H1 (cell line): ENCODE data around the gene ELOF1. TPM values are rescaled to one million over a fixed set of nuclear protein-coding genes. Genes with fewer than 3 reads are reported as not detected.

Source experiments
- CTCF ChIA-PET: fragments of 300-600 bp; sonication (Branson Sonifier 250); formaldehyde crosslinking; loops from one replicate; lab custom pipeline; 2021; ENCODE audit not compliant: partially characterized antibody; lab: Charles Lee
- POLR2A ChIA-PET: fragments of 300-600 bp; sonication (Branson Sonifier 250); formaldehyde crosslinking; loops from one replicate; lab custom pipeline; 2021; ENCODE audit warnings: inconsistent platforms; ENCODE audit not compliant: partially characterized antibody; lab: Charles Lee
- DNase-seq, 2 experiments: peaks; one replicate each; pipeline versions ENCODE4 v3.0.0 to v3.0.0-alpha.2; 2010 to 2022; ENCODE audit warnings: low spot score in 2 of 2, low read depth in 1 of 2, mixed read lengths in 1 of 2
- FAIRE-seq: peaks from 2 replicates; lab custom pipeline; 2011; peaks lifted over from hg19 to GRCh38; lab: Jason Lieb, UNC
- H2AFZ ChIP-seq: 2 replicates; pipeline ENCODE4 v1.8.1; 2012; ENCODE audit warnings: low read length, inconsistent platforms
- H2AK5ac ChIP-seq: 2 replicates; pipeline ENCODE4 v1.6.1; 2013; ENCODE audit warnings: low read depth, low read length
- H2BK120ac ChIP-seq: replicated peaks from 2 replicates; pipeline ENCODE3; 2013; ENCODE audit warnings: low read depth, low read length, inconsistent platforms
- H2BK12ac ChIP-seq: 2 replicates; pipeline ENCODE4 v1.6.1; 2013; ENCODE audit warnings: low read depth, low read length
- H2BK15ac ChIP-seq: 2 replicates; pipeline ENCODE4 v1.6.1; 2013; ENCODE audit warnings: low read length
- H2BK20ac ChIP-seq: 2 replicates; pipeline ENCODE4 v1.6.1; 2013; ENCODE audit warnings: low read length
- H2BK5ac ChIP-seq: 2 replicates; pipeline ENCODE4 v1.6.1; 2013; ENCODE audit warnings: low read depth, low read length
- H3K14ac ChIP-seq: 2 replicates; pipeline ENCODE4 v1.6.1; 2013; ENCODE audit warnings: inconsistent platforms; ENCODE audit not compliant: insufficient read length
- H3K18ac ChIP-seq: 2 replicates; pipeline ENCODE4 v1.6.1; 2013; ENCODE audit warnings: low read length; ENCODE audit errors: extremely low read depth
- H3K23ac ChIP-seq: 2 replicates; pipeline ENCODE4 v1.6.1; 2013; ENCODE audit warnings: inconsistent platforms; ENCODE audit not compliant: insufficient read length
- H3K23me2 ChIP-seq: 2 replicates; pipeline ENCODE4 v1.6.1; 2013; ENCODE audit warnings: low read depth, low read length
- H3K27ac ChIP-seq: 2 replicates; pipeline ENCODE4 v1.6.1; 2011; ENCODE audit warnings: low read depth, low read length, inconsistent platforms
- H3K27me3 ChIP-seq, 4 experiments: replicated peaks in 1 of 4; 1 replicate in 1 of 4; 2 replicates in 3 of 4; pipeline versions ENCODE4 v1.6.1 to v1.8.1; 2011 to 2013; ENCODE audit warnings: low read length in 3 of 4, mild to moderate bottlenecking in 3 of 4, inconsistent platforms in 2 of 4, mixed read lengths in 2 of 4, moderate library complexity in 1 of 4; ENCODE audit not compliant: control insufficient read depth in 3 of 4, insufficient read depth in 3 of 4; ENCODE audit errors: extremely low read depth in 1 of 4
- H3K36me3 ChIP-seq, 4 experiments: 2 replicates each; pipeline versions ENCODE4 v1.6.1 to v1.8.1; 2011 to 2013; ENCODE audit warnings: mild to moderate bottlenecking in 4 of 4, low read length in 3 of 4, moderate library complexity in 2 of 4, control low read depth in 1 of 4, inconsistent platforms in 1 of 4; ENCODE audit not compliant: insufficient read depth in 4 of 4, control insufficient read depth in 2 of 4
- H3K4ac ChIP-seq: replicated peaks from 2 replicates; pipeline ENCODE3; 2013; ENCODE audit warnings: low read length, low read depth, mixed read lengths, inconsistent platforms; ENCODE audit not compliant: insufficient read length
- H3K4me1 ChIP-seq, 4 experiments: replicated peaks in 1 of 4; 1 replicate in 1 of 4; 2 replicates in 3 of 4; pipeline versions ENCODE4 v1.6.1 to v1.8.1; 2011 to 2013; ENCODE audit warnings: low read length in 3 of 4, inconsistent platforms in 2 of 4, mixed read lengths in 1 of 4; ENCODE audit not compliant: insufficient read depth in 4 of 4, control insufficient read depth in 3 of 4
- H3K4me2 ChIP-seq, 2 experiments: 2 replicates each; pipeline versions ENCODE4 v1.6.1 to v1.8.1; 2011 to 2013; ENCODE audit warnings: low read depth in 2 of 2, low read length in 2 of 2, control low read depth in 1 of 2, inconsistent platforms in 1 of 2, mild to moderate bottlenecking in 1 of 2; ENCODE audit not compliant: insufficient read depth in 1 of 2
- H3K4me3 ChIP-seq, 4 experiments: fragments of 200-600, 300-600 bp in 1 of 4; sonication (generic), shearing (Covaris generic), sonication (Bioruptor Twin) in 1 of 4; 2 replicates each; pipeline versions ENCODE4 v1.5.1 to v1.8.1; 2011 to 2016; ENCODE audit warnings: low read length in 4 of 4, low read depth in 3 of 4, control low read depth in 2 of 4, inconsistent platforms in 2 of 4, mild to moderate bottlenecking in 2 of 4, mixed read lengths in 1 of 4, moderate library complexity in 1 of 4; ENCODE audit not compliant: insufficient read depth in 2 of 4; ENCODE audit errors: extremely low read depth in 1 of 4
- H3K56ac ChIP-seq: replicated peaks from 2 replicates; pipeline ENCODE3; 2013; ENCODE audit warnings: low read depth, mild to moderate bottlenecking, mixed read lengths, low read length, inconsistent platforms; ENCODE audit not compliant: insufficient read length
- H3K79me1 ChIP-seq: 2 replicates; pipeline ENCODE4 v1.6.1; 2013; ENCODE audit warnings: low read depth, low read length, control low read depth
- H3K79me2 ChIP-seq, 2 experiments: 2 replicates each; pipeline versions ENCODE4 v1.6.1 to v1.8.1; 2012 to 2013; ENCODE audit warnings: low read length in 2 of 2, mild to moderate bottlenecking in 2 of 2, inconsistent platforms in 1 of 2; ENCODE audit not compliant: insufficient read depth in 2 of 2, control insufficient read depth in 1 of 2
- H3K9ac ChIP-seq, 4 experiments: replicated peaks in 1 of 4; 1 replicate in 1 of 4; 2 replicates in 3 of 4; pipeline versions ENCODE4 v1.6.1 to v1.8.1; 2011 to 2013; ENCODE audit warnings: low read depth in 3 of 4, low read length in 3 of 4, control low read depth in 2 of 4, mild to moderate bottlenecking in 2 of 4, moderate library complexity in 2 of 4, inconsistent platforms in 1 of 4; ENCODE audit errors: extremely low read depth in 1 of 4
- H3K9me3 ChIP-seq, 2 experiments: 2 replicates each; pipeline versions ENCODE4 v1.6.1 to v1.8.1; 2012 to 2013; ENCODE audit warnings: mild to moderate bottlenecking in 2 of 2, moderate library complexity in 2 of 2, control low read depth in 1 of 2, inconsistent platforms in 1 of 2, low read depth in 1 of 2, low read length in 1 of 2, mixed read lengths in 1 of 2; ENCODE audit not compliant: insufficient read depth in 2 of 2
- H4K20me1 ChIP-seq, 2 experiments: replicated peaks in 1 of 2; 2 replicates each; pipeline versions ENCODE3 to v1.8.1; 2011 to 2013; ENCODE audit warnings: inconsistent platforms in 2 of 2, low read length in 2 of 2, mild to moderate bottlenecking in 1 of 2; ENCODE audit not compliant: insufficient read depth in 2 of 2, control insufficient read depth in 1 of 2
- H4K5ac ChIP-seq: 2 replicates; pipeline ENCODE4 v1.6.1; 2013; ENCODE audit warnings: low read length, low read depth, mixed read lengths, inconsistent platforms; ENCODE audit not compliant: insufficient read length
- H4K8ac ChIP-seq: 2 replicates; pipeline ENCODE4 v1.8.0; 2013; ENCODE audit warnings: mild to moderate bottlenecking, moderate library complexity, low read length, inconsistent platforms; ENCODE audit not compliant: insufficient read depth; ENCODE audit errors: extremely low read depth
- H4K91ac ChIP-seq: replicated peaks from 2 replicates; pipeline ENCODE3; 2013; ENCODE audit warnings: low read length, mixed read lengths, inconsistent platforms; ENCODE audit not compliant: insufficient read length
- CBX8 ChIP-seq: fragments of 300-800, 300-1000 bp; sonication (generic); IDR thresholded peaks from 2 replicates; pipeline ENCODE4 v1.7.1; 2016; ENCODE audit warnings: low read depth, low read length, borderline replicate concordance
- CTBP2 ChIP-seq: IDR thresholded peaks from 2 replicates; pipeline ENCODE4 v1.7.0; 2011; ENCODE audit warnings: borderline replicate concordance, mild to moderate bottlenecking, moderate library complexity, mixed read lengths, low read length; ENCODE audit not compliant: insufficient read depth, insufficient read length
- EGR1 ChIP-seq: IDR thresholded peaks from 2 replicates; pipeline ENCODE4 v1.6.1; 2011; ENCODE audit warnings: low read depth, low read length, borderline replicate concordance
- EP300 ChIP-seq, 2 experiments: IDR thresholded peaks; 1 replicate in 1 of 2; 2 replicates in 1 of 2; pipeline ENCODE4 v1.6.1; 2011 to 2012; ENCODE audit warnings: low read depth in 2 of 2, low read length in 2 of 2, mild to moderate bottlenecking in 2 of 2, borderline replicate concordance in 1 of 2, inconsistent platforms in 1 of 2, moderate library complexity in 1 of 2
- HDAC2 ChIP-seq, 2 experiments: fragments of 300-600 bp in 1 of 2; sonication (generic) in 1 of 2; IDR thresholded peaks; 2 replicates each; pipeline ENCODE4 v1.6.1; 2011 to 2012; ENCODE audit warnings: low read depth in 2 of 2, low read length in 2 of 2, mild to moderate bottlenecking in 2 of 2, moderate library complexity in 2 of 2, borderline replicate concordance in 1 of 2, inconsistent platforms in 1 of 2
- JUND ChIP-seq: IDR thresholded peaks from 2 replicates; pipeline ENCODE4 v1.6.1; 2011; ENCODE audit warnings: mild to moderate bottlenecking, improper control_type of control experiment, low read length
- PHF8 ChIP-seq: fragments of 200-600 bp; sonication (generic); conservative IDR thresholded peaks from 2 replicates; pipeline ENCODE4 v1.7.1; 2012; ENCODE audit warnings: low read depth, mild to moderate bottlenecking, inconsistent platforms, low read length, moderate library complexity
- POLR2A ChIP-seq, 2 experiments: IDR thresholded peaks; 1 replicate in 1 of 2; 2 replicates in 1 of 2; pipeline ENCODE4 v1.6.1; 2011; ENCODE audit warnings: low read depth in 2 of 2, low read length in 2 of 2, mild to moderate bottlenecking in 2 of 2; ENCODE audit errors: control extremely low read depth in 1 of 2
- RXRA ChIP-seq: IDR thresholded peaks from 2 replicates; pipeline ENCODE4 v1.6.1; 2011; ENCODE audit warnings: low read depth, mild to moderate bottlenecking, low read length, moderate library complexity; ENCODE audit not compliant: insufficient read depth
- SIRT6 ChIP-seq: IDR thresholded peaks from one replicate; pipeline ENCODE4 v1.7.1; 2012; ENCODE audit warnings: low read length, inconsistent platforms
- SP1 ChIP-seq: IDR thresholded peaks from 2 replicates; pipeline ENCODE4 v1.6.1; 2011; ENCODE audit warnings: low read depth, low read length
- SRF ChIP-seq: IDR thresholded peaks from 2 replicates; pipeline ENCODE4 v1.6.1; 2011; ENCODE audit warnings: mild to moderate bottlenecking, low read depth, low read length, moderate library complexity
- YY1 ChIP-seq: IDR thresholded peaks from 2 replicates; pipeline ENCODE4 v1.6.1; 2011; ENCODE audit warnings: low read depth, mild to moderate bottlenecking, low read length
- ZNF274 ChIP-seq: IDR thresholded peaks from 2 replicates; pipeline ENCODE4 v1.7.0; 2012; ENCODE audit warnings: low read length, borderline replicate concordance; ENCODE audit errors: extremely low read depth
- WGBS, 2 experiments: shearing (Covaris generic) in 1 of 2; methylation state at CpG; one replicate each; pipeline versions ENCODE4 v1.1.6 to v1.1.7; 2013 to 2015; ENCODE audit warnings: low lambda C conversion rate in 2 of 2, mixed read lengths in 2 of 2, inconsistent platforms in 1 of 2, low coverage in 1 of 2, missing lambda C conversion rate in 1 of 2; ENCODE audit not compliant: insufficient replicate concordance in 2 of 2, insufficient coverage in 1 of 2, insufficient read length in 1 of 2; ENCODE audit errors: extremely low coverage in 1 of 2, missing lambda C conversion rate in 1 of 2; 5-methylcytosine and 5-hydroxymethylcytosine counted together
- polyA plus RNA-seq, 7 experiments: library from polyadenylated mRNA; depleted of rRNA in 3 of 7; stranded (reverse) in 5 of 7; unstranded in 2 of 7; fragments of >200 nt in 5 of 7; fragments of 200-250 nt in 2 of 7; gene quantifications; 1 replicate in 5 of 7; 2 replicates in 1 of 7; 4 replicates in 1 of 7; pipeline versions ENCODE4 v1.2.1 to v1.2.3, GENCODE V29; 2011 to 2013; ENCODE audit warnings: missing spikeins in 2 of 7, mixed read lengths in 2 of 7
- total RNA-seq: library from RNA; stranded (reverse); fragmentation: NEBNext Ultra II Directional; extraction: Animal tissue kit (Norgen Biotek cat#: 25700); gene quantifications from 2 replicates; pipeline ENCODE4 v1.2.1, GENCODE V29; 2021
- TF ChIP-seq, protein P1 (sequence below): IDR thresholded peaks from 2 replicates; pipeline ENCODE4 v1.6.1; 2012; ENCODE audit warnings: inconsistent platforms

Gene ELOF1
- total and polyA plus RNA-seq, 2 of the 8 experiments (the other 6 are each of a cell fraction or from before 2014, with no cell fraction given) = 84.2 to 101 TPM

DNA sequence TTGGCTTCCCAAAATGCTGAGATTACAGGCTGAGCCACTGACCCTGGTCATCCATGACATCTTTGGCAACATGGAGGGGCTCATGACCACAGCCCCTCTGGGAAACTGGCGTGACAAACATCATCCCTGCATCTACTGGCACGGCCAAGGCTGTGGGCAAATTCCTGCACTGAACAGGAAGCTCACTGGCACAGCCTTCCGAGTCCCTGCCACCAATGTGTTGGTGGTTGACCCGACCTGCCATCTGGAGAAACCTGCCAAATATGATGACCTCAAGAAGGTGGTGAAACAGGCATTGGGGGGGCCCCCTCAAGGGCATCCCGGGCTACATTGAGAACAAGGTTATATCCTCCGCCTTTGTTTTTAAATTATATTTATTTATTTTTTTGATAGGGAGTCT is 27.3 kb upstream of the ELOF1 start:
- Histone ChIP-seq H3K9ac (no peak overlapping the region), H2BK5ac (no peak overlapping the region), H3K4me2 (no peak overlapping the region), H3K14ac (no peak overlapping the region), H3K27ac (no peak overlapping the region), H3K4ac (no peak overlapping the region), H3K23me2 (no peaks in the 10 kb centered on the region), H3K79me1 (no peaks in the 10 kb centered on the region), H3K79me2 (no peaks in the 10 kb centered on the region), H3K36me3 (no peaks in the 10 kb centered on the region), H2BK20ac (no peak overlapping the region), H3K23ac (no peak overlapping the region), H4K5ac (no peak overlapping the region), H2AFZ (no peak overlapping the region), H2BK120ac (no peak overlapping the region), H3K4me3 (no peak overlapping the region), H2BK12ac (no peak overlapping the region), H3K4me1 (no peaks in the 10 kb centered on the region), H2AK5ac (no peak overlapping the region), H3K56ac (no peak overlapping the region), H3K27me3 (no peaks in the 10 kb centered on the region; a peak in 1 of 7 replicates), H2BK15ac (no peak overlapping the region), H3K18ac (no peak overlapping the region), H4K8ac (no peak overlapping the region), H4K20me1 (no peaks in the 10 kb centered on the region), H4K91ac (no peak overlapping the region), H3K9me3 (no peaks in the 10 kb centered on the region)
- no peak for FAIRE-seq
- POLR2A ChIA-PET = no interaction called here
- DNase-seq = no peak
- CTCF ChIA-PET = interaction anchor here (0.6 to 3.4 kb wide), 8 partner anchors 10 to 252 kb away, joined by 3 to 19 read pairs (median 4); partner anchors contain the start of gene ELOF1
- 88% methylated on average over 6 of the region's 6 CpGs; no CpG with 5 or more reads in 1 of the 2 experiments for WGBS, 2 experiments
- TF ChIP-seq CBX8 (no peak), JUND (no peak), SRF (no peak), ZNF274 (no peak), SIRT6 (no peak), PHF8 (no peak), POLR2A (IDR thresholded peaks at IDR 0.05; ENCODE audit: control extremely low read depth in 1 of 2, low read depth in 2 of 2, low read length in 2 of 2) (no peak), RXRA (no peak), HDAC2 (IDR thresholded peaks at IDR 0.05; ENCODE audit: borderline replicate concordance in 1 of 2, low read depth in 2 of 2, low read length in 2 of 2) (no peak), CTBP2 (no peak), YY1 (no peak), EP300 (IDR thresholded peaks at IDR 0.05; ENCODE audit: borderline replicate concordance in 1 of 2, low read depth in 2 of 2, low read length in 2 of 2) (no peak), SP1 (no peak), EGR1 (no peak)
- TF ChIP-seq, protein P1, sequence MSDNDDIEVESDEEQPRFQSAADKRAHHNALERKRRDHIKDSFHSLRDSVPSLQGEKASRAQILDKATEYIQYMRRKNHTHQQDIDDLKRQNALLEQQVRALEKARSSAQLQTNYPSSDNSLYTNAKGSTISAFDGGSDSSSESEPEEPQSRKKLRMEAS = no peak
